Dermis microvascular lymphatic vessel endothelial cell (primary cell): ENCODE results near the gene SCNN1A. TPM values are rescaled to one million over a fixed set of nuclear protein-coding genes. Genes with fewer than 3 reads are reported as not detected.
A peak's percentile ranks its signal among the peaks of the same experiment; 100 is the strongest.

Experiments used
- DNase-seq, 2 donors: peaks; one replicate each; pipeline versions ENCODE4 v3.0.0 to v3.0.0-alpha.2; 2010; ENCODE audit warnings: low read depth in 2 of 2
- total RNA-seq: library from RNA; depleted of rRNA; stranded (reverse); fragments of >200 nt; gene quantifications from 2 replicates; pipeline ENCODE4 v1.2.1, GENCODE V29; 2014

Gene SCNN1A
- total RNA-seq, 1 donor from 2014 or later: under 0.01 TPM

- DNase-seq: peak; percentile 58 to 86
Measured at GRCh38 chr12:6335451-6336078, 39.8 kb downstream of the SCNN1A start.

DNA sequence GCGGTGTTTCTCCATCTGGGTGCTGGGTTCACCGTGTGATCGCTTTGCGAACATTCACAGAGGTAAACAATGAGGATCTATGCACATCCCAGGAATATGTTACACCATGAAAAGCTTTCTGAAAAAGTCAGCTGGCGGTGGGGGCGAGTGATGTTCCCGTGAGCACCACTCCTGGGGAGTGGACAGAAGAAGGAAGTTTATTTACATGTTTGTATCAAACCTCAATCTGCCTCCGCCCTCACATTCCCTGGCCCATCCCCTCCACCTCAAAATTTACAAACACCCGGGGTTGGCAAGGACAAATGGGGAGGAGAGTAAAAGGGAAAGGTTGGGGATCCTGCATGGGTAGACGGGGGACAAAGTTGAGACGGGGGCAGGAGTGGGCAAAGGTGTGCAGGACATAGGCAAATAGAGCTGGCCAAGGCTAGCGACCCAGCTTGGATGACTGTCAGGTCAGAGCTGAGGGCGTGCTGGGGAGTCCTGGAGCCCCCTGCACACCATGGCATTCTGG is 40.4 kb downstream of the SCNN1A start:
- no peak for DNase-seq

GRCh38 chr12:6334359-6334758 is 41.0 kb downstream of the SCNN1A start:
- DNase-seq: no peak

- peak in 1 of 2 donors; percentile 18 for DNase-seq
Measured at GRCh38 chr12:6333566-6333965, 41.8 kb downstream of the SCNN1A start.

GRCh38 chr12:6333029-6333428 is 42.3 kb downstream of the SCNN1A start:
- no peak for DNase-seq

- peak in 1 of 2 donors; percentile 53 for DNase-seq
Measured at GRCh38 chr12:6332459-6332858, 42.9 kb downstream of the SCNN1A start.

- no peak for DNase-seq
Measured at GRCh38 chr12:6330999-6331714, 44.2 kb downstream of the SCNN1A start.

- no peak for DNase-seq
Measured at GRCh38 chr12:6330192-6330591, 45.2 kb downstream of the SCNN1A start.

GRCh38 chr12:6329703-6330064 is 45.7 kb downstream of the SCNN1A start:
- no peak for DNase-seq

GRCh38 chr12:6328945-6329702 is 46.2 kb downstream of the SCNN1A start:
- no peak for DNase-seq

DNA sequence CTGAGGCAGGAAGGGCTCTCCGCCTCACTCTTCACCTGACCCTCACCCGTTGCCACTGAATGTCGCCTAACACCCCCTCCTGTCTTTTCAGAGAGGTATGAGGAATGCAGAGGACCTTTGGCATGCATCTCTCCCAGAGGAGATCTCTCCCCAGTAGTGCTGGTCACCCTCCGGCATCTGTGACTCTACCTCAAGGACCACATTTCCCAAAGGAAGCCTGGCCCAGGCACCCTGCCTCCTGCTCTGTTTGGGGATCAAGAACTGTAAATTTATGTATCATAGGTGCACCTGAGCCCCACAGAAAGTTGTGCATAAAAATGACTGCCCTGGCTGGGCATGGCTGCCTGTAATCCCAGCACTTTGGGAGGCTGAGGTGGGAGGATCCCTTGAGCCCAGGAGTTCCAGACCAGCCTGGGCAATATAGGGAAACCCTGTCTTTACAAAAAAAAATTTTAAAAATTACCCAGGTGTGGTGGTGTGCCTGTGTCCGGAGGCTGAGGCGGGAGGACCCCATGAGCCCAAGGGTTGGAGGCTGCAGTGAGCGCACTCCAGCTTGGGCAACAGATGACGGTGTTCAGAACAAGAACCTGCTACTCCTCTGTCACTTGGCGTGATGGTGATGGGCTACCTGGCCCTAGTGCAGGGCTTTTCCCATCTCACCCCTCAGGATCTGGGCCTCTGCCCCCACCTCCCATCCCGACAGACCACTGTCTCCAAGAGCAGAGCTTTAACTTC is 47.2 kb downstream of the SCNN1A start:
- DNase-seq: no peak

- DNase-seq: no peak
Measured at GRCh38 chr12:6327229-6328041, 47.9 kb downstream of the SCNN1A start.

DNA sequence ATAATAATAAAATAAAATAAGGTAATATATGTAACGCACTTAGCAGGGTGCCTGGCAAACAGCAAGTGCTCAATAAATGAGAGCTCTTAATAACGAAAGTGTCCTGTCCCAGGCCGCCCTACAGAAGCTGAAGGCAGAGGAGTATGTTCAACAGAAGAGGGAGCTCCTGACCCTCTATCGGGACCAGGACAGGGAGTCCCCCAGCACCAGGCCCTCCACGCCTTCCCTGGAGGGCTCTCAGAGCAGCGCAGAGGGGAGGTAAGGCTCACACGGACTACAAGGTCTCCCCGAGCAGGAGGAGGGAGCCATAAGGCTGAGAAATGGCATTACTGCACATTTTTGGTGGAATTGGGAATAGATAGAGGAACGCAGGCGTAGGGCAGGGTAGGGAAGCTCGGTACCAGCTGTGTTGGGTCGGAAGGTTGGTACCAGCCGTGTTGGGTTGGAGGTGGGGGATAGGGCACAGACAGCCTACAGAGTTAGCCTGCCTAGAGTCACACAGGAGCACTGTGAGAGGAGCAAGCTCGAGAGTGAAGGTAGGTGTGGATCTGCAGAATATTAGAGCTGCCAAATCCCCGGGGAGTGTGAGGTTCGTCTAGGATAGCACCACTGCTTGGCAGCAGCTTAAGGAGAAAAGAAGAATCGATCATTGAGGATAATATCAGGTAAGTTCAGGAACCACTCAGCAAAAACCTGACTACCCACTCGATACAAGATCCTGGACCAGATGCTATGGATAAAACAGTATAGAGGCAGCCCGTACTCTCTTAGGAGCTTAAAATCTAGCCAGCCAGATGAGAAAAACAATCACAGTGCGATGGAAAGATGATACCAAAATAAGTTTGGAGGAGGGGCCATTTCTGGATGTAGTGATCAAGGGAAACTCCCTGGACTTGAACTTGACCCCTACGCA is 48.8 kb downstream of the SCNN1A start:
- peak; percentile 55 to 78 for DNase-seq

GRCh38 chr12:6324936-6325750 is 50.2 kb downstream of the SCNN1A start:
- DNase-seq: no peak

- DNase-seq: no peak
Measured at GRCh38 chr12:6323995-6324711, 51.2 kb downstream of the SCNN1A start.

GRCh38 chr12:6323340-6323994 is 51.9 kb downstream of the SCNN1A start:
- DNase-seq: peak; percentile 75 to 97

DNA sequence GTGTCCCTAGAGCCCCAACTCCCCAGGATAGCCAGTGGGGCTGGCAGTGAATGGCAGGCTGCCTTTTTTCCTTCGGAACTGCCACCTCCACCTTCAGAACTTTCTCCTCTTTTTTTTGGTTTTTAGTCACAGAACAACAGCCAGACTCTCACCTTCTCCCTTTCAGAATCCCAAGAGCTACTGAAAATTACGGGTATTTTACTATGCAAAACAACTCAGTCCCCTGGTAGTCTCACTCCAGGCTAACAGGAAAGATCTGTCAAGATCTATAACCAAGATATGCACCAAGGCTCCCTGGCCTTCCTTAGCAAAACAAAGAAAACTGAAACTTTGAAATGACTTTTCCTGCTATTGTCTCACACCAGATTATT is 52.4 kb downstream of the SCNN1A start:
- DNase-seq: no peak

- DNase-seq: peak in 1 of 2 donors; percentile 62
Measured at GRCh38 chr12:6322352-6322751, 53.0 kb downstream of the SCNN1A start.
